NCI-H1105 (cell line): ENCODE results near the gene B3GAT2.

ENCODE experiments used
- DNase-seq: peaks from one replicate; lab custom pipeline; 2025; lab: John Stamatoyannopoulos, UW

The B3GAT2 gene

GRCh38 chr6:70894001-70894400 lies 62.9 kb downstream of the B3GAT2 start:
- DNase-seq = no peak

DNA sequence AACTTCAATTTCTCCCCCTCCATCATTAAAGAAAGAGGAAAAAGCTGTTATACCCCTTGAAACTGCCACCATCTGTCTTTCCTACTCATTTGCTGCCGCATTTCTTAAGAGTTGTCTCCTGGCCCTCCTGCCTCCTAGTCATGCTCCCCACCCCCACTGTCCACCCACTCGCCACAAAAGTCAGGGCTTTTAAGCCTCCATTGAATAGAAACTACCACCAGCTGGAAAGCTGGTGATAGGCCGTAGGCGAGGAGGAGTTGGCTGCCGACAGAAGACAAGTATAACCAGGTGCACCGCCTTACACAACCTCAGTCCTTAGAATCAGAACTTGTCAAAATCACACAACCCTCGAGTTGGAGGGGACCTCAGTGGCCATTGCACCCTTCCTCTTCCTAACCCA lies 67.6 kb downstream of the B3GAT2 start:
- no peak for DNase-seq

- DNase-seq = no peak
Measured at GRCh38 chr6:70886661-70887060, 70.2 kb downstream of the B3GAT2 start.

- DNase-seq = no peak
Measured at GRCh38 chr6:70886071-70886470, 70.8 kb downstream of the B3GAT2 start.

DNA sequence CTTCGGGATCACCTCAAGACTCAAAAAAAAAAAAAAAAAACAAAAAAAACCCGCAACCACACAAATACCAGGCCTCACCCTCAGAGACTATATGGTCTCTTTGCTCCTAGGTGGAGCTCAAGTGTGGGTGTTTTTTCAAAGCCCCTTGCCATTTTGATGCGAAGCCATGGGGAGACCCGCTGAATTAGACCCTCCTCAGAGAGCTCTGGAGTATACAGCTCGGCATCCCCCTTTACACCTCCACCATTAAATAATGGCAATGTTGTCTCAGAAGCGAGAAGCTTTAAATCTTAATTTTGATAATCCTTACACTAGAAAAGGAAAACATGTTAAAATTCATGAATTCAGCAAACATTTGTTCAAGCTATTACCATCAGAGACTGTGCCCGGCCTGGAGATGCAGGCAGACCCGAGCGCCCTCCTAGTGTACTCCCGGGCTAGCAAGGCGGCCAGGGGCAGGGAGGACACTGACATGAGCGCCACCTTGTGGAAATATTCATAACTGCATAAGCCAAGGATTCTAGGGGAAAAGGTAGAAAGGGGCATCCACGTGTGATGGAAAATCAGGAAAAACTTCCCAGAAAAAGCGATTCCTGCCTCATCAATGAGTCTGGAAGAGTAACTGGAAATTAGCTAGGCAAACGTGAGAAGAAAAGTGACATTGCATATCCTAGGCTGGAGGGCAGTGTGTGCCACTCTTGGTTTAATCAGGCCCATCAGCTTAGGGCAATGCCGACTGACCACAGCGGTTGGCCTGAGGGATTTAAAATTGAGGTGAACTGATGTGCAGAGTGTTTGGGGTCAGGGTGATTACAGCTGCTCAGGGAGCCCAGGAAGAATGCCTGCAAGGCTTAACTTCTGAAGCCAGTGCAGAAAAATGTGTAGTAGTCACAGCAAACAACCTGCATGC lies 72.5 kb downstream of the B3GAT2 start:
- DNase-seq = peak; percentile 59

- DNase-seq = no peak
Measured at GRCh38 chr6:70879496-70879895, 77.4 kb downstream of the B3GAT2 start.

- DNase-seq = no peak
Measured at GRCh38 chr6:70874181-70874913, 82.5 kb downstream of the B3GAT2 start.

DNA sequence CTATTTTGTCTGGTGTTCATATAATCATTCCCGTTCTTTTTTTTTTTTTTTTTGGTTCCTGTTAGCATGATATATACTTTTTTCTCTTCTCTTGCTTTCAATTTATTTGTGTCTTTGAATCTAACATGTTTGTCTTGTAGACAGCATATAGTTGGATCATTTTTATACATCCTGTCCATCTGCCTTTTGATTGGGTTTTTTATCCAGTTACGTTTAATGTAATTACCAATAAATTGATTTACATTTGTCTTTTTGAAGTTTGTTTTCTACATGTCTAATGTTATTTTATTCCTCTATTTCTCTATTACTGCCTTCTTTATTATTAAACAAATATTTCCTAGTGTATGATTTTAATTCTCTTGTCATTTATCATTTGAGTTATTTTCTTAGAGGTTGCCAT lies 84.4 kb downstream of the B3GAT2 start:
- DNase-seq = no peak

- DNase-seq = no peak
Measured at GRCh38 chr6:70864401-70864800, 92.5 kb downstream of the B3GAT2 start.

DNA sequence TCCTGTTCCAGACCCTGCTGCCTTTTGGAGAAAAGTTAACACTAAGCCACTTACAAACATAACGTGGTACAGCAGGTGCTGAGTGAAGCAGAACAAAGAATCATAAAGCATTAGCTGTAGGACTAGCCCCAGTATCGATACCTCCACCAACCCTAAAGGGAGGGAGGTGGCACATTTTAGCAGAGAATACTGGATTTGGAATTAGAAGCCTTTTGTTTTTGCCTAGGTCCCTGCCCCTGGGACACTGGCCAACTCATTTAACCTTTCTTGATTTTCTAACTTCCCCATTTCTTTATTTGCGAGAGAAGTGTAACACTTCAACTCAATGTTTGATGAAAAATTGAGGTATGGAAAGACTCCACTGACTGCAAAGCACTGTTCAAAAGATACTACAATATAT lies 93.5 kb downstream of the B3GAT2 start:
- no peak for DNase-seq

GRCh38 chr6:70860920-70861319 lies 95.9 kb downstream of the B3GAT2 start:
- no peak for DNase-seq

DNA sequence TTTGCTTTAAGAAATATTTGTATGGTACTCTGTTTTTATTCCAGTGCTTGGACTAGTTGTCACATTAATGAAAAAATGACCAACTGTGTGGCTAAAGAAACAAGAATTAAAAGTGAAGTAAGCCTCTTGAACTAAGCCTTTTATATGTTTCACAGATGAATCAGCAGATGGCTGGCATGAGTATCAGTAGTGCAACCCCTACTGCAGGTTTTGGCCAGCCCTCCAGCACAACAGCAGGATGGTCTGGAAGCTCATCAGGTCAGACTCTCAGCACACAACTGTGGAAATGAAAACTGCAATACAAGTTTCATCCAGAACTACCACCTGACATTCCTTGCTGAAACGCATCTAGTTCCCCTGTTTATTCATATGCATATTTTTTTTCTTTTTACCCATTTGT lies 96.8 kb downstream of the B3GAT2 start:
- no peak for DNase-seq

DNA sequence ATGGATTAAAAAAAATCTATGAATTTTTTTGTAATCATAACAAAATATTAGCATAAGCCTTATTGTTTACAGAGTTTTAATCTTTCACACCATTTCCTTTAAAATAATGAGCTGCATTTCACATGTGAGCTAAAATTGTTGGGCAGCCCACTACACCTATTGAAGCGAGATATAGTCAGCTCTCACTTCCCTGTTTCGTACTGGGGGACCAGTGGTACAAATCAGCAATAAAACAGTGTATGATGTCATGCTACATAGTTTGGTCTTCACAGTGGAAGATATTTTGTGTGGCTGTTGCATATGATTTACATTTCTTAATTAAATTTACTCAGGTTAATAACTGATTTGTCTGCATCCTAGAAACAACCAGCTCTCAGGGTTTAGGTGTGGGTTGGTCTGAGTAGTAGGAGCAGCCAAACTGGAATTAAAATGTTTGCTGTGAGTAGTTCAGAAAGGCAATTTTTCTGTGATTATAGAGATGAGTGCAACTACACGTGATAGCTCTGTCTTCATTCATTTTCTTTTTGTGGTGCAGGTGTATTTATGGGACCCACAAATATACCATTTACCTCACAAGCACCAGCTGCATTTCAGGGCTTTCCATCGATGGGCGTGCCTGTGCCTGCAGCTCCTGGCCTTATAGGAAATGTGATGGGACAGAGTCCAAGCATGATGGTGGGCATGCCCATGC lies 99.3 kb downstream of the B3GAT2 start:
- DNase-seq = peak; percentile 66

DNA sequence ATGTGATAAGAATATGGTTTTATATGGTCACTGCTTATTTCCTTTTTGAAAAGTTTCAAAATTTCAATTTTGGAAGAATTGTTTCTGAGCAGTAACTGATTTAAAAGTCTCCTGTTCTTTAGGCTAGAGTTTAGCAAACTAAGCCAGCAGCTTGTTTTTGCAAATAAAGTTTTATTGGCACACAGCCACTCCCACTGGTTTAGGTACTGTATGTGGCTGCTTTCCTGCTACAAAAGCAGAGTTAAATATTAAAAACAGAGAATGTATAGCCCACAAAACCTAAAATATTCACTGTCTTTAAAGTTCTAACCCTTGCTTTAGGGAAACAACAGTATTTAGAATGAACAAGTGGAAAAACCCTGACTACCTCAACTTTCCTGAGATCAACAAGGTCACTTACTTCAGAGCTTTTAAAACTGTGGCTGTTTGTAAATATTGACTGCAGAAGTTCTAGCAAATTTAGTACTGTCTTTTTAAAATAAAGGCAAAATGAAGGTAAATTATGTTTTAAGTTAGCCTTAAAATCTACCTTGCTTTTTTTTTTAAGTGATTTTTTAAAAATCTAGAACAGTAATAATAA lies 104.1 kb downstream of the B3GAT2 start:
- no peak for DNase-seq

- no peak for DNase-seq
Measured at GRCh38 chr6:70849348-70850069, 107.4 kb downstream of the B3GAT2 start.

DNA sequence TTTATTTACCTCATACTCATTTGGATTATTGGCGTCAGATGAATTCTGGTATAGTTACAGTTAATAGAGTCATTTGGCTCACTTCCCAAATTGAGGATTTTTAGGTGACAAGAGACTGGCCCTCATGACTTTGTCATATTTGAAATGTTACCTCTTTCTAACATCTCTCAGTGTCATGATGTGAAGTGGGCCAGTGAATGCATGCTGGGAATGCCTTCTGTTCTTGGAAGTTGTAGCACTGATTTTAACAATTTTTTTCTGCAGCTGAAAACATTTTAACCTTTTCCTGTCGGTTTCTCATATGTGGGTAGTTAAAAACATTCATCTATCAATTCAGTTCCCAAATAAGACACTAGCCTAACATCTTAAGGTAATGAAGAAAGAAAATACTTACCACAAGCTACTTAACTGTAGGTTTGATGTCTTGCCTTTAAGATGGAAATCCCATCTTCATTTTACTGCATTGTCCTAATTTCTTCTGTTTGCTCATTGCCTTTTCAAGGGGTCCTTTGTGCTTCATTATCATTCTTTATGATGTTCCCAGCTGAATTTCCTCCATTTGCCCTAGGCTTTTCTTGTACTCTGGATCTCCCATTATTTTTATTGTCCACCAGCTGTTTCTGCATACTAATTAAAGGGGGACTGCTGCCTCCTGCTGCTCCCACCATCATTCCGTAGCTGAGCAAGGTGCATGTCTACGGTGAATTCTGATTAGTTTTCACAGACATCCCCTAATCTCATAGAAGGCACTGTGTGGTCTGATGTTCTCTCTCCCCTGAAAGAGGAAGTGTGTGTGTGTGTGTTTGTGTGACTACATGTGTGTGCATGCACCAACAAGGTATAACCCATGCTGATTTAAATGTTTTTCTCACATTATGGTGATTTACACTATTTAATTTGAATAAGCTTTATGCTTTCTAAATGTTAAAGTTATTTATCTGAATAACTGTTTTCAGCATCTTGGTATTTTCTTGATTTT lies 109.5 kb downstream of the B3GAT2 start:
- no peak for DNase-seq

DNA sequence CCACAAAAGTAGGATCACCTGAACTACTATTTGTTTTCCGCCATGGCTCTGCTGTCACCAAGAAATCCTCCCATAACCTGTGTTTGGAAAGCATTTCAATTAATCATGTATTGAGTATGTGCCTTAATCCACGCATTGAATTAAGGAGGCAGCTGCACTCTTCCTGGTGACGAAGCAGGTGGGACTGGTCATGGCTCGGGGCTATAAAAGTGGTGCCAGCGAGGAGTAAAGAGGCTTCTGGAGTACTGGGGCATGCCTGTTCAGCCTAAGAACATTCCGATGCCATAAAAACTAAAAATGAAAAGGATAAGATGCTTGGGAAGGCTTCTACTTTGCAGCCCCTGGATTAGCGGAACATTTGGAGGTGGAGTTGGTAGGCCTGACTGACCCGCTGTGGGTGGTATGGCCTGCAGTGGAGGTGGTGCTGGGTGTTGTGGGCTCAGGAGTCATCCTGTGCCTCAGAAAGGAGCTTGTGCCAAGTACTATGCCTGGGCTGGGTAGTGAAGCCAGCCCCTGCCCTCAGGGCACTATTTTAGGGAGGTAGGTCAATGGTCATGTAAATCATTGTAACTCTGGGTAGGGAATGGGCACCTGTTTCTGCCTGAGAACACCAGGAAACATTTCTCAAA lies 110.5 kb downstream of the B3GAT2 start:
- DNase-seq = peak; percentile 54

DNA sequence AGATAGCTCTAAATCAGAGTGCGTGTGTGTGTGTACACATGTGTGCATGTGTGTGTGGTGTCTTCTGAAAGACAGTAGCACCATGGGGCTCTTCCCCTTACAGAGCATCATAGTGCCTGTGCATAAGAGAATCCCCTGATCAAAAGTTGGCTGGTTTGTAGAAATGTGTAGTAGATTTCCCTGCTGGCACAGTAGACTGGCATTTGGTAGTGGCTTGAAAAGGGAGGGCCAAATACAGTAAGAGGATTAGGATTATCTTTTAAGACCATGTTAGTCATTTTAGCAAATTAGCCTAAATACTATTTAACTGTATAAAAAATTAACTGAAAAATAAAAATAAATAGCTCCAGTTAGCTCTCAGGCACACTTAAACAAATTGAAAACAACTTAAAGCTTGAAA lies 112.6 kb downstream of the B3GAT2 start:
- no peak for DNase-seq

- DNase-seq = no peak
Measured at GRCh38 chr6:70843328-70843918, 113.4 kb downstream of the B3GAT2 start.

- DNase-seq = no peak
Measured at GRCh38 chr6:70842541-70842940, 114.3 kb downstream of the B3GAT2 start.
